Vein endothelial cell (primary cell): ENCODE measurements around the gene SOCS4. TPM values are rescaled to one million over a fixed set of nuclear protein-coding genes. Genes with fewer than 3 reads are reported as not detected.

Source experiments
- total RNA-seq: library from RNA; depleted of rRNA; stranded (reverse); fragments of >200 nt; gene quantifications from 2 replicates; pipeline ENCODE4 v1.2.3, GENCODE V29; 2012

The SOCS4 gene, protein sequence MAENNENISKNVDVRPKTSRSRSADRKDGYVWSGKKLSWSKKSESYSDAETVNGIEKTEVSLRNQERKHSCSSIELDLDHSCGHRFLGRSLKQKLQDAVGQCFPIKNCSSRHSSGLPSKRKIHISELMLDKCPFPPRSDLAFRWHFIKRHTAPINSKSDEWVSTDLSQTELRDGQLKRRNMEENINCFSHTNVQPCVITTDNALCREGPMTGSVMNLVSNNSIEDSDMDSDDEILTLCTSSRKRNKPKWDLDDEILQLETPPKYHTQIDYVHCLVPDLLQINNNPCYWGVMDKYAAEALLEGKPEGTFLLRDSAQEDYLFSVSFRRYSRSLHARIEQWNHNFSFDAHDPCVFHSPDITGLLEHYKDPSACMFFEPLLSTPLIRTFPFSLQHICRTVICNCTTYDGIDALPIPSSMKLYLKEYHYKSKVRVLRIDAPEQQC
- total RNA-seq = 23.8 and 31.9 TPM in 2 replicates

DNA sequence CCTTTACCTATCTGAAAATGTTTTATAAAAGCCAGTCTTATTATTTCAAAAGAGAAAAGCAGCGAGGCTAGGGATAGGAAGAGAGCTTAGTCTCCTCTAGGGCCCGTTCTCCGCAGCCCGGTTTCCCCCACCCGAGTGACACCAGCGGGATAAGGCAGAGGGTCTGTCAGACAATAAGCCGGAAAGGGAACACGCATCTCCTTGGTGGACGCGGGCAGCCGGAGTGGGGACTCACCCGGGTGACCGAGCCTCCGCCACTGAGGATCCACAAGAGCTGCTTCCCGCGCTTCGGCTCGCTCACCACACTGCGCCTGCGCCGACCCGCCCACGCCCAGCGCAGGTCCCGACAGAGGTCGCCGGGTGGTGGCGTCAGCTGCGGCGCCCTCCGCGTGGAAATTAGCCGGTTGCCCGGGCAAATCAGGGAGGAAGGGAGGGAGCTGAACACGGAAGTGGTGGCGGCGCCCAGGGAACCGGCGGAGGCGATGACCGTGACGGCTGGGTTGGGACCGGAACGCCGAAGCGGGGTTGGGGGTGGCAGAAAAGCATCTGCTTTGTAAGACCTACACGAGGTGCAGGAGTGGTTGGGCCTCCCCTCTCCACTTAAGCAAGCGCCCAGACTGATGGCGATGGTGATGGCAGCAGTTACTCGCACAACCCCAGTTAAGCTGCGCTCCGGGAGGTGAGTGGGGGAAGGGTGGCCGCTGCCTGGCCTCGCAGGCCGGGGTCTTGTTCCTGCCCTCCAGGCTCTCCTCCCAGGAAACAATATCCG, at the start of gene SOCS4, which contains the start of gene WDHD1:
SOCS4 (plus strand) TSS at position 444 of the 769 bp plus-strand sequence. CDS start 15,806 bp downstream, outside the sequence.
WDHD1 (minus strand) TSS at position 307 of the 769 bp plus-strand sequence. CDS start 312 bp downstream, outside the sequence.

DNA sequence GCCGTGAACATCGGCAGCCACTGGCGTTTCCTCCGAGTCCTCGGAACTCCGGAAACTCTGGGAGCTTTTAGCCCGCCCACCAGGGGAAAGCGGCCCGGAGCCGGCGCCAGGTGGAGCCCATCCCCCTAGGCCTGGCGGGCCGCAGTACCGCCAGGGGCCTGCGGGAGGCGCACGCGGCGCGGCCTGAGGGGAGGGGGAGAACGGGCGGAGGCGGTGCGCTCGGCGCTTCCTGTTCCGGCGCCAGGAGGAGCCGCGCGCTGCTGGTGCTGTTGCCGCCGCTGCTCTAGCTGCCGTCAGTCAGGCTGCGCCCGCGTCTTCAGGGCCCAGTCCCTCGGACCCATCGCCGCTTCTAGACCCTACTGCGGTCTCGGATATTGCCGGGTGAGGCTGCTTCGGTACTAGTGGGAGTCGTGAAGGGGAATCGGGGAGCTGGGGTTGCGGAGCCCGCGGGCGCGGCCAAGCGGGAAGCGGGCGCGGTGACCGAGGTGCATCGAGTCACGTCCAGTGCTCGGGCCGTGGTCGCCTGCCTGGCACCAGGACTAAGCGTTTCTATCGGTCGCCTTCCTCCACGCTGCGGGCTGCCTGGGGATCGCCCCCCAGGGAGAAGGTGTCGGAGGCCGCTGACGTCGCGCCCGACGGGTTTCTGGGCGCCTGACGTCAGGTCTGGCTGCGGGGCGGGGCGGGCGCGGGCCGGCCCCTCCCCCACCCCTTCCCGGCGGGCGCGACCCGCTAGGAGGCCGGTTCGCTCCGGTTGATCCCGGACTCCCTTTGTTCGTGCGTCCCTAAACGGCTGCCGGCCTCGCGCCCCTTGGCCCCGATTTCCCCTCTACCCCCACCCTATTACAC, 24.6 kb downstream of the SOCS4 start, which contains the start of gene MAPK1IP1L:
MAPK1IP1L (plus strand) TSS at position 225 of the 846 bp plus-strand sequence. CDS start 10,037 bp downstream, outside the sequence.

Other genes starting within 250 kb of the SOCS4 start
- 2.3 and 5.8 TPM in 2 replicates for gene GCH1, start 124.4 kb upstream of the SOCS4 start, total RNA-seq
- gene WDHD1, start 137 bp upstream of the SOCS4 start, total RNA-seq = 7.5 and 13.5 TPM in 2 replicates
- 65.0 and 75.2 TPM in 2 replicates for gene MAPK1IP1L, start 24.4 kb downstream of the SOCS4 start, total RNA-seq
- 68.6 and 87.2 TPM in 2 replicates for gene LGALS3, start 102.0 kb downstream of the SOCS4 start, total RNA-seq
- gene DLGAP5, start 164.3 kb downstream of the SOCS4 start, total RNA-seq = 24.2 and 50.6 TPM in 2 replicates
- 22.2 and 22.6 TPM in 2 replicates for gene FBXO34, start 244.2 kb downstream of the SOCS4 start, total RNA-seq